ENCODE measurements around the gene BLM. TPM values are rescaled to one million over a fixed set of nuclear protein-coding genes. Genes with fewer than 3 reads are reported as not detected.
"Not testable (repeated sequence)": the region's sequence is repeated elsewhere in the genome, so short reads cannot be mapped to it uniquely, and the experiment has no call there.

BLM gene
- total RNA-seq, 1 donor from 2014 or later: 1.8 TPM

- DNase-seq (ENCODE audit: low spot score): no peak
These were observed 13.1 kb downstream of the BLM start for GRCh38 chr15:90730290-90730689.

- no peak for DNase-seq (ENCODE audit: low spot score)
These were observed 18.8 kb downstream of the BLM start for GRCh38 chr15:90735923-90736322.

- DNase-seq (ENCODE audit: low spot score): not testable (repeated sequence)
These were observed 23.4 kb downstream of the BLM start for GRCh38 chr15:90740545-90740944.

GRCh38 chr15:90742087-90742486 is 24.9 kb downstream of the BLM start:
- DNase-seq (ENCODE audit: low spot score): no peak

GRCh38 chr15:90743407-90743806 is 26.3 kb downstream of the BLM start:
- no peak for DNase-seq (ENCODE audit: low spot score)

GRCh38 chr15:90744759-90745402 is 27.7 kb downstream of the BLM start:
- no peak for DNase-seq (ENCODE audit: low spot score)

GRCh38 chr15:90749754-90750153 is 32.6 kb downstream of the BLM start:
- DNase-seq (ENCODE audit: low spot score): no peak

GRCh38 chr15:90750186-90750585 is 33.0 kb downstream of the BLM start:
- no peak for DNase-seq (ENCODE audit: low spot score)

- no peak for DNase-seq (ENCODE audit: low spot score)
These were observed 34.2 kb downstream of the BLM start for GRCh38 chr15:90751300-90751825.

- no peak for DNase-seq (ENCODE audit: low spot score)
These were observed 39.8 kb downstream of the BLM start for GRCh38 chr15:90756916-90757315.

GRCh38 chr15:90757461-90757860 is 40.3 kb downstream of the BLM start:
- DNase-seq (ENCODE audit: low spot score): no peak

GRCh38 chr15:90760661-90761232 is 43.6 kb downstream of the BLM start:
- no peak for DNase-seq (ENCODE audit: low spot score)

- DNase-seq (ENCODE audit: low spot score): no peak
These were observed 44.5 kb downstream of the BLM start for GRCh38 chr15:90761629-90762028.

- DNase-seq (ENCODE audit: low spot score): no peak
These were observed 45.0 kb downstream of the BLM start for GRCh38 chr15:90762109-90762508.

- DNase-seq (ENCODE audit: low spot score): no peak
These were observed 46.4 kb downstream of the BLM start for GRCh38 chr15:90763366-90764099.

GRCh38 chr15:90765531-90765930 is 48.4 kb downstream of the BLM start:
- no peak for DNase-seq (ENCODE audit: low spot score)

- no peak for DNase-seq (ENCODE audit: low spot score)
These were observed 48.8 kb downstream of the BLM start for GRCh38 chr15:90765966-90766365.

- DNase-seq (ENCODE audit: low spot score): no peak
These were observed 52.2 kb downstream of the BLM start for GRCh38 chr15:90769375-90769774.

- no peak for DNase-seq (ENCODE audit: low spot score)
These were observed 56.3 kb downstream of the BLM start for GRCh38 chr15:90773485-90773884.

- DNase-seq (ENCODE audit: low spot score): no peak
These were observed 57.8 kb downstream of the BLM start for GRCh38 chr15:90774731-90775514.

GRCh38 chr15:90780916-90781315 is 63.8 kb downstream of the BLM start:
- no peak for DNase-seq (ENCODE audit: low spot score)

- no peak for DNase-seq (ENCODE audit: low spot score)
These were observed 65.3 kb downstream of the BLM start for GRCh38 chr15:90782442-90782841.

All from mesenteric fat pad (tissue), 1 donor.